ENCODE measurements around the gene SMTN. TPM values are rescaled to one million over a fixed set of nuclear protein-coding genes. Genes with fewer than 3 reads are reported as not detected.

The SMTN gene
- total and polyA plus RNA-seq, 9 of the 15 experiments (the other 6 are each of a cell fraction or from before 2014, with no cell fraction given) = 2.5 to 41.1 (median 16.1) TPM

GRCh38 chr22:31142285-31142684 is 61.2 kb downstream of the SMTN start (continued):
- no peak for TF ChIP-seq ATF4 (CRISPR knock-in tag; IDR thresholded peaks at IDR 0.05)
- no peak for TF ChIP-seq NFYB (IDR thresholded peaks at IDR 0.05; ENCODE audit: extremely low read depth, insufficient read length)
- TF ChIP-seq YY1 (IDR thresholded peaks at IDR 0.05; ENCODE audit: borderline replicate concordance in 1 of 3, control insufficient read depth in 1 of 3, extremely low read depth in 1 of 3, insufficient read depth in 3 of 3, insufficient read length in 1 of 3, insufficient replicate concordance in 2 of 3, low read depth in 1 of 3, low read length in 2 of 3) = no peak
- no peak for TF ChIP-seq ZNF445 (CRISPR knock-in tag; IDR thresholded peaks at IDR 0.05; ENCODE audit: low read depth)
- TF ChIP-seq PHF8 (IDR thresholded peaks at IDR 0.05; ENCODE audit: borderline replicate concordance, low read length) = no peak
- TF ChIP-seq POLR2A (conservative IDR thresholded peaks at IDR 0.05) = no peak
- no peak for TF ChIP-seq MCM7 (IDR thresholded peaks at IDR 0.05)
- TF ChIP-seq FIP1L1 (IDR thresholded peaks at IDR 0.05; ENCODE audit: low read depth, low read length, poor library complexity, severe bottlenecking) = no peak

- no peaks in the 10 kb centered on the region for H3K9me3 ChIP-seq (replicated peaks; ENCODE audit: control insufficient read depth, insufficient read depth, low read depth, low read length)
- no peak overlapping the region for H2AFZ ChIP-seq (ENCODE audit: low read depth, low read length)
- POLR2A ChIA-PET = interaction anchor here (0.6 kb wide), 1 partner anchor 19 kb away, joined by 3 read pairs; no protein-coding TSS in a partner anchor
- no peak for TF ChIP-seq ZNF431 (CRISPR knock-in tag; IDR thresholded peaks at IDR 0.05)
- no peak for TF ChIP-seq NR4A1 (CRISPR knock-in tag; IDR thresholded peaks at IDR 0.05)
- TF ChIP-seq NR4A1 (tag; IDR thresholded peaks at IDR 0.05) = no peak
- no peak for TF ChIP-seq ZBTB5 (IDR thresholded peaks at IDR 0.05)
- TF ChIP-seq MXI1 (IDR thresholded peaks at IDR 0.05; ENCODE audit: low read depth, low read length) = no peak
- no peak for TF ChIP-seq ZNF239 (CRISPR knock-in tag; IDR thresholded peaks at IDR 0.05)
- no peak for TF ChIP-seq TBP (optimal IDR thresholded peaks at IDR 0.05; ENCODE audit: low read depth, low read length)
- no peak for TF ChIP-seq MCM5 (IDR thresholded peaks at IDR 0.05; ENCODE audit: low read depth)
- no peaks in the 10 kb centered on the region for H3K79me2 ChIP-seq (ENCODE audit: control insufficient read depth, insufficient read depth, low read length)
- H3K36me3 ChIP-seq (ENCODE audit: control insufficient read depth, insufficient read depth, low read length) = no peaks in the 10 kb centered on the region
- CTCF ChIA-PET (ENCODE audit: low intra/inter-chr PET ratio) = no interaction called here
- ATAC-seq (no peak), DNase-seq (ENCODE audit: extremely low read depth in 1 of 4, low spot score in 3 of 4) (no peak), FAIRE-seq (no peak)
- H3K4me1 ChIP-seq (replicated peaks in 1 of 2; ENCODE audit: control insufficient read depth in 2 of 2, insufficient read depth in 2 of 2, low read length in 2 of 2) = peaks cover 0 to 13% of the 10 kb centered on the region in 2 experiments; a peak in 3 of 5 replicates
- H3K9ac ChIP-seq (ENCODE audit: insufficient read depth in 1 of 2, low read depth in 2 of 2, low read length in 2 of 2) = no peak overlapping the region
- no peaks in the 10 kb centered on the region for H3K9me1 ChIP-seq (ENCODE audit: control insufficient read depth, insufficient read depth, low read length)
- no peak overlapping the region for H3K27ac ChIP-seq (ENCODE audit: extremely low read depth, low read depth, low read length)
- no peaks in the 10 kb centered on the region for H4K20me1 ChIP-seq (replicated peaks; ENCODE audit: control insufficient read depth, insufficient read depth, low read length)
- H3K4me2 ChIP-seq (ENCODE audit: insufficient read depth, low read length) = no peak overlapping the region
- no peaks in the 10 kb centered on the region; a peak in 1 of 5 replicates for H3K27me3 ChIP-seq (ENCODE audit: control insufficient read depth in 2 of 2, insufficient read depth in 2 of 2, low read length in 2 of 2)
- WGBS (ENCODE audit: insufficient coverage, low coverage, missing lambda C conversion rate) = no CpG with 5 or more reads among the region's 3 CpGs
- intact Hi-C loops (cut with micrococcal nuclease) (no loop called here), in situ Hi-C loops (cut with MboI) (loop anchor here (5.0 kb wide), 1 partner anchor 41 kb away; no protein-coding TSS in a partner anchor)
- no peak overlapping the region for H3K4me3 ChIP-seq
- BruUV-seq (replicated peaks) = no TSS peak
Measured at GRCh38 chr22:31143038-31143437, 61.9 kb downstream of the SMTN start.

All from K562 (cell line).